Measurements from ENCODE around the gene CLDN17. TPM values are rescaled to one million over a fixed set of nuclear protein-coding genes. Genes with fewer than 3 reads are reported as not detected.
A peak's percentile ranks its signal among the peaks of the same experiment; 100 is the strongest.

The CLDN17 gene
- polyA plus RNA-seq, 1 donor (not counting 4 experiments of a cell fraction or from before 2014, with no cell fraction given) = 0.28 TPM

DNA sequence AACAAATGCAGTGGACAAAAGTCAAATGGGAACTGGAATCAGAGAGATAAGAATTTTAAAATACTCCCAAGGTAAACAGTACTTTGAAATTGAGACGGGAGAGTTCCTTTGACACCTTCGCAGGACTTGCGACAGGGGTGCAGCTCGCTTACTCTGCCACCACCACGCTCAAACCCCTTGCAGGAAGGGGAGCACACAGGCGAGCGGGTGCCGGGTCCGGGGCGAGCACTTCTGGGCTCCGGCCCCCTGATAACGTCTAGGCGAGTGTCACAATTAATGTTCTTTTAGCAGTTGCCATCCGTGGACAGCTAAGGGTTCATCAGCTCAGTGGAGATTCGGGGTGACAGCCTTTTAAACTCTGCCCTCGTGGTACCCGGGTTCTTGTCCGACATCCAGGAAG, 37.4 kb downstream of the CLDN17 start:
- DNase-seq (ENCODE audit: low read depth, low spot score) (no peak), FAIRE-seq (no peak)
- Histone ChIP-seq H3K36me3 (ENCODE audit: control insufficient read depth in 2 of 2, extremely low read depth in 1 of 2, insufficient read depth in 2 of 2, low read length in 2 of 2) (no peaks in the 10 kb centered on the region), H2AFZ (ENCODE audit: control insufficient read depth, low read length) (no peak overlapping the region), H3K27me3 (ENCODE audit: control insufficient read depth, extremely low read depth, insufficient read depth, low read length) (no peaks in the 10 kb centered on the region), H3K4me3 (ENCODE audit: control insufficient read depth in 2 of 3, extremely low read depth in 1 of 3, insufficient read depth in 2 of 3, low read depth in 1 of 3, low read length in 3 of 3) (no peak overlapping the region), H3K79me2 (ENCODE audit: control insufficient read depth, insufficient read depth, low read length) (no peaks in the 10 kb centered on the region), H3K9ac (ENCODE audit: control insufficient read depth, extremely low read depth, insufficient read depth, low read length) (no peak overlapping the region), H3K9me3 (ENCODE audit: control insufficient read depth, low read depth, low read length) (no peaks in the 10 kb centered on the region), H3K27ac (ENCODE audit: control insufficient read depth, insufficient read depth, low read length) (no peak overlapping the region), H3K9me1 (ENCODE audit: control insufficient read depth, extremely low read depth, insufficient read depth, low read length) (no peaks in the 10 kb centered on the region), H3K4me1 (ENCODE audit: control insufficient read depth, extremely low read depth, insufficient read depth, low read length) (peaks cover 17% of the 10 kb centered on the region), H3K4me2 (ENCODE audit: control insufficient read depth, extremely low read depth, insufficient read depth, low read depth, low read length) (no peak overlapping the region), H4K20me1 (ENCODE audit: control insufficient read depth, extremely low read depth, insufficient read depth, low read length) (no peaks in the 10 kb centered on the region)
- dilution Hi-C loops (cut with MboI; ENCODE audit: extremely low pct_ligation_motif_present, low sequenced_read_pairs) = no loop called here
- no peak for TF ChIP-seq EZH2 (IDR thresholded peaks at IDR 0.05; ENCODE audit: low read length)
- TF ChIP-seq, protein P1, sequence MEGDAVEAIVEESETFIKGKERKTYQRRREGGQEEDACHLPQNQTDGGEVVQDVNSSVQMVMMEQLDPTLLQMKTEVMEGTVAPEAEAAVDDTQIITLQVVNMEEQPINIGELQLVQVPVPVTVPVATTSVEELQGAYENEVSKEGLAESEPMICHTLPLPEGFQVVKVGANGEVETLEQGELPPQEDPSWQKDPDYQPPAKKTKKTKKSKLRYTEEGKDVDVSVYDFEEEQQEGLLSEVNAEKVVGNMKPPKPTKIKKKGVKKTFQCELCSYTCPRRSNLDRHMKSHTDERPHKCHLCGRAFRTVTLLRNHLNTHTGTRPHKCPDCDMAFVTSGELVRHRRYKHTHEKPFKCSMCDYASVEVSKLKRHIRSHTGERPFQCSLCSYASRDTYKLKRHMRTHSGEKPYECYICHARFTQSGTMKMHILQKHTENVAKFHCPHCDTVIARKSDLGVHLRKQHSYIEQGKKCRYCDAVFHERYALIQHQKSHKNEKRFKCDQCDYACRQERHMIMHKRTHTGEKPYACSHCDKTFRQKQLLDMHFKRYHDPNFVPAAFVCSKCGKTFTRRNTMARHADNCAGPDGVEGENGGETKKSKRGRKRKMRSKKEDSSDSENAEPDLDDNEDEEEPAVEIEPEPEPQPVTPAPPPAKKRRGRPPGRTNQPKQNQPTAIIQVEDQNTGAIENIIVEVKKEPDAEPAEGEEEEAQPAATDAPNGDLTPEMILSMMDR (optimal IDR thresholded peaks at IDR 0.05 in 1 of 3, IDR thresholded peaks at IDR 0.05 in 1 of 3, conservative IDR thresholded peaks at IDR 0.05 in 1 of 3; ENCODE audit: extremely low read depth in 1 of 3, insufficient read depth in 2 of 3, low read length in 3 of 3) = no peak

DNA sequence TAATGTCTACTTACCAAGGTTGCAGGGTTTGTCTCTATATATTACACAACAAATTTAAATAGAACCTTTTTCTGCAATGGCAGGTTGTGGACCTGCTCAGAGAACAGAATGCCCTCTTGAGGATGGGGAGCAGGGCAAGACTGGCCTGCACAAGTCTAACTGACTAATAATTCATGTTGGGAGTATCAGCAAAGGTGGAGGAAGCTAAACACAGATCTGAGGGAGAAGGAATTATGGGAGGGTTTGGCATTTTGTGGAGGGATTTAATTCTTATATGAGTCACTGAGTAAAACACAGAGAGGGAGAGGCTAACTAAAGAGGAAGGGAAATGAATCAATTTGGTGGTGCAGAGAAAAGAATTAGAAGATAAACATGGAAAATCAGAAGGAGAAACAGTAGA, 40.0 kb downstream of the CLDN17 start:
- FAIRE-seq = peak; percentile 92
- Histone ChIP-seq H3K27me3 (ENCODE audit: control insufficient read depth, extremely low read depth, insufficient read depth, low read length) (no peaks in the 10 kb centered on the region), H3K9me1 (ENCODE audit: control insufficient read depth, extremely low read depth, insufficient read depth, low read length) (no peaks in the 10 kb centered on the region), H3K4me2 (ENCODE audit: control insufficient read depth, extremely low read depth, insufficient read depth, low read depth, low read length) (peak overlapping the region; percentile 28), H3K36me3 (ENCODE audit: control insufficient read depth in 2 of 2, extremely low read depth in 1 of 2, insufficient read depth in 2 of 2, low read length in 2 of 2) (no peaks in the 10 kb centered on the region), H2AFZ (ENCODE audit: control insufficient read depth, low read length) (peak overlapping the region; percentile 4), H3K9ac (ENCODE audit: control insufficient read depth, extremely low read depth, insufficient read depth, low read length) (no peak overlapping the region), H3K79me2 (ENCODE audit: control insufficient read depth, insufficient read depth, low read length) (no peaks in the 10 kb centered on the region), H4K20me1 (ENCODE audit: control insufficient read depth, extremely low read depth, insufficient read depth, low read length) (no peaks in the 10 kb centered on the region), H3K4me1 (ENCODE audit: control insufficient read depth, extremely low read depth, insufficient read depth, low read length) (peaks cover 17% of the 10 kb centered on the region), H3K4me3 (ENCODE audit: control insufficient read depth in 2 of 3, extremely low read depth in 1 of 3, insufficient read depth in 2 of 3, low read depth in 1 of 3, low read length in 3 of 3) (no peak overlapping the region), H3K27ac (ENCODE audit: control insufficient read depth, insufficient read depth, low read length) (peak overlapping the region; percentile 15), H3K9me3 (ENCODE audit: control insufficient read depth, low read depth, low read length) (no peaks in the 10 kb centered on the region)
- TF ChIP-seq, protein P1 (optimal IDR thresholded peaks at IDR 0.05 in 1 of 3, IDR thresholded peaks at IDR 0.05 in 1 of 3, conservative IDR thresholded peaks at IDR 0.05 in 1 of 3; ENCODE audit: extremely low read depth in 1 of 3, insufficient read depth in 2 of 3, low read length in 3 of 3) = peak in 2 of 3 experiments; percentile 7 to 42
- TF ChIP-seq EZH2 (IDR thresholded peaks at IDR 0.05; ENCODE audit: low read length) = no peak
- DNase-seq (ENCODE audit: low read depth, low spot score) = peak; percentile 64
- dilution Hi-C loops (cut with MboI; ENCODE audit: extremely low pct_ligation_motif_present, low sequenced_read_pairs) = no loop called here

All from keratinocyte (primary cell).